GM12878 (cell line): ENCODE data around the gene PTGES2. TPM values are rescaled to one million over a fixed set of nuclear protein-coding genes. Genes with fewer than 3 reads are reported as not detected.
A peak's percentile ranks its signal among the peaks of the same experiment; 100 is the strongest.

Experiments
- ATAC-seq: fragments of 200-7000 bp; cut with Tn5 transposase; 3 replicates; pipeline ENCODE4 v1.9.1; 2020; ENCODE audit warnings: mild to moderate bottlenecking, moderate library complexity
- BruUV-seq: library from RNA; stranded (reverse); fragments of 400-500 nt; replicated peaks from 2 replicates; lab custom pipeline; 2021; lab: Mats Ljungman, UMichigan
- CTCF ChIA-PET: fragments of 300-600 bp; sonication (Branson Sonifier 250); formaldehyde crosslinking; extraction: SDS; loops from one replicate; lab custom pipeline; 2021; ENCODE audit warnings: inconsistent platforms; lab: Yijun Ruan, JAX
- POLR2A ChIA-PET: fragments of 350-600 bp; formaldehyde crosslinking; extraction: SDS; loops from one replicate; lab custom pipeline; 2021; ENCODE audit warnings: inconsistent platforms; lab: Charles Lee
- RAD21 ChIA-PET: fragments of 300-600 bp; sonication (Branson Sonifier 250); formaldehyde crosslinking; loops from one replicate; lab custom pipeline; 2023; ENCODE audit warnings: antibody characterized with exemption; ENCODE audit not compliant: unreplicated experiment; lab: Charles Lee
- SMC1A ChIA-PET: fragments of 300-600 bp; sonication (Branson Sonifier 250); formaldehyde crosslinking; loops from one replicate; lab custom pipeline; 2023; ENCODE audit not compliant: unreplicated experiment, uncharacterized antibody; lab: Charles Lee
- DNase-seq: peaks from one replicate; pipeline ENCODE4 v3.0.0-alpha.2; 2011; ENCODE audit warnings: low read depth, low spot score
- FAIRE-seq: peaks from 3 replicates; lab custom pipeline; 2011; peaks lifted over from hg19 to GRCh38; lab: Jason Lieb, UNC
- H2AFZ ChIP-seq: 2 replicates; pipeline ENCODE4 v1.6.0; 2011; ENCODE audit warnings: low read depth, low read length, control low read depth; ENCODE audit not compliant: control insufficient read depth
- H3K27ac ChIP-seq: 2 replicates; pipeline ENCODE4 v1.5.1; 2011; ENCODE audit warnings: control low read depth; ENCODE audit not compliant: control insufficient read depth, insufficient read depth
- H3K27me3 ChIP-seq, 2 experiments: replicated peaks in 1 of 2; 2 replicates each; pipeline versions ENCODE4 v1.6.0 to v1.6.1; 2011; ENCODE audit warnings: low read length in 1 of 2; ENCODE audit not compliant: control insufficient read depth in 2 of 2, insufficient read depth in 2 of 2
- H3K36me3 ChIP-seq, 2 experiments: 2 replicates each; pipeline ENCODE4 v1.5.1; 2011; ENCODE audit warnings: low read length in 1 of 2; ENCODE audit not compliant: control insufficient read depth in 2 of 2, insufficient read depth in 2 of 2
- H3K4me1 ChIP-seq: 2 replicates; pipeline ENCODE4 v1.6.1; 2011; ENCODE audit warnings: mild to moderate bottlenecking, low read length, moderate library complexity, mixed read lengths; ENCODE audit not compliant: control insufficient read depth, insufficient read depth
- H3K4me2 ChIP-seq: 2 replicates; pipeline ENCODE4 v1.6.0; 2011; ENCODE audit warnings: control low read depth; ENCODE audit not compliant: control insufficient read depth, insufficient read depth
- H3K4me3 ChIP-seq: fragments of 200-600 bp; sonication (generic); 2 replicates; pipeline ENCODE4 v1.5.1; 2016
- H3K79me2 ChIP-seq: 2 replicates; pipeline ENCODE4 v1.6.0; 2011; ENCODE audit warnings: low read length; ENCODE audit not compliant: control insufficient read depth, insufficient read depth
- H3K9ac ChIP-seq: 2 replicates; pipeline ENCODE4 v1.8.0; 2011; ENCODE audit warnings: low read length, control low read depth, mixed read lengths; ENCODE audit not compliant: control insufficient read depth, insufficient read depth
- H3K9me3 ChIP-seq: replicated peaks from 3 replicates; pipeline ENCODE4 v1.5.1; 2011; ENCODE audit warnings: mild to moderate bottlenecking, low read length; ENCODE audit not compliant: control insufficient read depth, insufficient read depth
- H4K20me1 ChIP-seq: 2 replicates; pipeline ENCODE4 v1.6.0; 2011; ENCODE audit not compliant: control insufficient read depth, insufficient read depth
- ASH2L ChIP-seq: fragments of 300-600, 200-600 bp; sonication (generic); IDR thresholded peaks from 2 replicates; pipeline ENCODE4 v1.6.1; 2017; ENCODE audit warnings: low read depth, mild to moderate bottlenecking, borderline replicate concordance
- BHLHE40 ChIP-seq, 2 experiments: fragments of 450-650 bp in 1 of 2; IDR thresholded peaks; 2 replicates each; pipeline ENCODE4 v1.6.1; 2011 to 2017; ENCODE audit warnings: low read depth in 2 of 2, borderline replicate concordance in 1 of 2, improper control_type of control experiment in 1 of 2, low read length in 1 of 2, mild to moderate bottlenecking in 1 of 2
- ESRRA ChIP-seq: IDR thresholded peaks from 2 replicates; pipeline ENCODE4 v1.6.1; 2012; ENCODE audit warnings: mild to moderate bottlenecking, low read length, improper control_type of control experiment
- IRF5 ChIP-seq: fragments of 450-650 bp; IDR thresholded peaks from 2 replicates; pipeline ENCODE4 v1.6.1; 2017; ENCODE audit warnings: borderline replicate concordance
- JUNB ChIP-seq: IDR thresholded peaks from 2 replicates; pipeline ENCODE4 v1.6.1; 2016; ENCODE audit warnings: antibody characterized with exemption, mild to moderate bottlenecking
- KAT2A ChIP-seq: conservative IDR thresholded peaks from 2 replicates; pipeline ENCODE4 v1.6.1; 2011; ENCODE audit warnings: low read depth, low read length; ENCODE audit not compliant: control insufficient read depth
- NFIC ChIP-seq: IDR thresholded peaks from 2 replicates; pipeline ENCODE4 v1.6.1; 2012; ENCODE audit warnings: low read depth, mild to moderate bottlenecking, inconsistent platforms, low read length, moderate library complexity
- NFYB ChIP-seq: IDR thresholded peaks from 2 replicates; pipeline ENCODE4 v1.6.1; 2011; ENCODE audit warnings: low read depth, mild to moderate bottlenecking, low read length, improper control_type of control experiment, moderate library complexity; ENCODE audit not compliant: insufficient read depth
- SUPT20H ChIP-seq: IDR thresholded peaks from 2 replicates; pipeline ENCODE4 v1.6.1; 2011; ENCODE audit warnings: low read depth, mild to moderate bottlenecking, low read length, moderate library complexity, borderline replicate concordance; ENCODE audit not compliant: control insufficient read depth
- ZBED1 ChIP-seq: IDR thresholded peaks from 2 replicates; pipeline ENCODE4 v1.6.1; 2016; ENCODE audit warnings: borderline replicate concordance
- ZNF274 ChIP-seq: IDR thresholded peaks from one replicate; pipeline ENCODE4 v1.8.0; 2011; ENCODE audit not compliant: insufficient read length, insufficient read depth
- ZNF622 ChIP-seq: fragments of 450-650 bp; IDR thresholded peaks from 2 replicates; pipeline ENCODE4 v1.6.1; 2017; ENCODE audit warnings: mild to moderate bottlenecking, inconsistent platforms
- WGBS: methylation state at CpG from one replicate; pipeline ENCODE4 v1.1.6; 2016; ENCODE audit warnings: low lambda C conversion rate; ENCODE audit not compliant: insufficient replicate concordance, insufficient coverage; ENCODE audit errors: missing lambda C conversion rate; 5-methylcytosine and 5-hydroxymethylcytosine counted together
- in situ Hi-C: fragments of 300-500 bp; cut with MboI; formaldehyde crosslinking; loops from 9 replicates; pipeline ENCODE4 v1.14.3; 2018; ENCODE audit warnings: mixed read lengths
- intact Hi-C: fragments of 100-400 bp; cut with micrococcal nuclease; formaldehyde crosslinking; loops from one replicate; pipeline ENCODE4 v1.14.2; 2022; ENCODE audit not compliant: unreplicated experiment
- polyA plus RNA-seq, 11 experiments: library from polyadenylated mRNA; depleted of rRNA in 4 of 11; unstranded in 6 of 11; stranded (reverse) in 5 of 11; fragments of >200 nt; fragmentation: Nextera tagmentation in 4 of 11; fragmentation: Illumina TruSeq in 1 of 11; extraction: Ambion mirVana in 4 of 11; extraction: Trizol in 1 of 11; gene quantifications; 1 replicate in 1 of 11; 2 replicates in 10 of 11; pipeline versions ENCODE4 v1.2.1 to v1.2.3, GENCODE V29; 2011 to 2016; ENCODE audit warnings: inconsistent platforms in 2 of 11, missing spikeins in 2 of 11, low read depth in 1 of 11
- total RNA-seq, 4 experiments: library from RNA; depleted of rRNA in 3 of 4; stranded (reverse); fragments of >200 nt in 3 of 4; fragmentation: Illumina TruSeq in 1 of 4; extraction: Trizol in 1 of 4; gene quantifications; 2 replicates each; pipeline versions ENCODE4 v1.2.1 to v1.2.3, GENCODE V29; 2013 to 2021
- TF ChIP-seq, protein P1 (sequence below): fragments of 450-650 bp; IDR thresholded peaks from 2 replicates; pipeline ENCODE4 v1.6.1; 2016; ENCODE audit warnings: mild to moderate bottlenecking

PTGES2 gene
- total and polyA plus RNA-seq, 10 of the 15 experiments (the other 5 are each of a cell fraction or from before 2014, with no cell fraction given) = 2.1 to 141 (median 99.1) TPM

- Histone ChIP-seq H3K79me2 (peaks cover 30% of the 10 kb centered on the region), H3K9me3 (no peaks in the 10 kb centered on the region), H3K4me1 (peaks cover 25% of the 10 kb centered on the region), H3K27ac (peak overlapping the region; percentile 51), H3K27me3 (no peaks in the 10 kb centered on the region), H4K20me1 (peaks cover 3% of the 10 kb centered on the region; the same call in 1 of the 2 replicates), H3K36me3 (peaks cover 7 to 16% of the 10 kb centered on the region in 2 experiments; a peak in 3 of 4 replicates), H3K9ac (peak overlapping the region; percentile 34; the same call in 1 of the 2 replicates), H2AFZ (no peak overlapping the region), H3K4me2 (peak overlapping the region; percentile 85; the same call in 1 of the 2 replicates), H3K4me3 (no peak overlapping the region)
- BruUV-seq = no TSS peak
- ChIA-PET RAD21 (interaction anchor here (1.2 to 1.5 kb wide), 3 partner anchors 23 to 139 kb away, joined by 3 to 6 read pairs (median 4); no protein-coding TSS in a partner anchor), POLR2A (interaction anchor here (1.4 to 2.7 kb wide), 3 partner anchors 22 to 30 kb away, joined by 4 to 12 read pairs (median 11); partner anchors contain the start of genes NAIF1 and SLC25A25), SMC1A (interaction anchor here (1.1 to 3.5 kb wide), 5 partner anchors 10 to 152 kb away, joined by 3 to 21 read pairs (median 6); no protein-coding TSS in a partner anchor), CTCF (interaction anchor here (1.4 to 2.5 kb wide), 6 partner anchors 10 to 152 kb away, joined by 4 to 15 read pairs (median 8); no protein-coding TSS in a partner anchor)
- FAIRE-seq (no peak), ATAC-seq (no peak), DNase-seq (no peak)
- in situ Hi-C loops = no loop called here
- 86% methylated on average over 11 of the region's 11 CpGs for WGBS
- intact Hi-C loops = no loop called here
- TF ChIP-seq SUPT20H = no peak
- no peak for TF ChIP-seq ZNF622
- no peak for TF ChIP-seq ZNF274
- TF ChIP-seq JUNB = no peak
- TF ChIP-seq, protein P1, sequence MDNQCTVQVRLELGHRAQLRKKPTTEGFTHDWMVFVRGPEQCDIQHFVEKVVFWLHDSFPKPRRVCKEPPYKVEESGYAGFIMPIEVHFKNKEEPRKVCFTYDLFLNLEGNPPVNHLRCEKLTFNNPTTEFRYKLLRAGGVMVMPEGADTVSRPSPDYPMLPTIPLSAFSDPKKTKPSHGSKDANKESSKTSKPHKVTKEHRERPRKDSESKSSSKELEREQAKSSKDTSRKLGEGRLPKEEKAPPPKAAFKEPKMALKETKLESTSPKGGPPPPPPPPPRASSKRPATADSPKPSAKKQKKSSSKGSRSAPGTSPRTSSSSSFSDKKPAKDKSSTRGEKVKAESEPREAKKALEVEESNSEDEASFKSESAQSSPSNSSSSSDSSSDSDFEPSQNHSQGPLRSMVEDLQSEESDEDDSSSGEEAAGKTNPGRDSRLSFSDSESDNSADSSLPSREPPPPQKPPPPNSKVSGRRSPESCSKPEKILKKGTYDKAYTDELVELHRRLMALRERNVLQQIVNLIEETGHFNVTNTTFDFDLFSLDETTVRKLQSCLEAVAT = no peak
- TF ChIP-seq NFYB = no peak
- TF ChIP-seq ZBED1 = no peak
- no peak for TF ChIP-seq KAT2A
- no peak for TF ChIP-seq ASH2L
- no peak for TF ChIP-seq BHLHE40 (IDR thresholded peaks at IDR 0.05; ENCODE audit: borderline replicate concordance in 1 of 2, low read depth in 2 of 2, low read length in 1 of 2)
- TF ChIP-seq NFIC = no peak
- no peak for TF ChIP-seq IRF5
- no peak for TF ChIP-seq ESRRA
Observed at GRCh38 chr9:128094950-128095544, 32.5 kb downstream of the PTGES2 start.
